HG02884 (cell line): ENCODE data around the gene PIK3R5.
"Not testable (repeated sequence)": the region's sequence is repeated elsewhere in the genome, so short reads cannot be mapped to it uniquely, and the experiment has no call there.

ENCODE experiments used
- ATAC-seq: cut with Tn5 transposase; IDR thresholded peaks from one replicate; pipeline ENCODE4 v1.9.1; 2021; ENCODE audit warnings: mild to moderate bottlenecking, moderate library complexity; ENCODE audit not compliant: unreplicated experiment

PIK3R5 gene

GRCh38 chr17:8985054-8985701 is 19.7 kb upstream of the PIK3R5 start:
- no peak for ATAC-seq

GRCh38 chr17:8984225-8984624 is 18.7 kb upstream of the PIK3R5 start:
- not testable (repeated sequence) for ATAC-seq

GRCh38 chr17:8981443-8981842 is 15.9 kb upstream of the PIK3R5 start:
- no peak for ATAC-seq

DNA sequence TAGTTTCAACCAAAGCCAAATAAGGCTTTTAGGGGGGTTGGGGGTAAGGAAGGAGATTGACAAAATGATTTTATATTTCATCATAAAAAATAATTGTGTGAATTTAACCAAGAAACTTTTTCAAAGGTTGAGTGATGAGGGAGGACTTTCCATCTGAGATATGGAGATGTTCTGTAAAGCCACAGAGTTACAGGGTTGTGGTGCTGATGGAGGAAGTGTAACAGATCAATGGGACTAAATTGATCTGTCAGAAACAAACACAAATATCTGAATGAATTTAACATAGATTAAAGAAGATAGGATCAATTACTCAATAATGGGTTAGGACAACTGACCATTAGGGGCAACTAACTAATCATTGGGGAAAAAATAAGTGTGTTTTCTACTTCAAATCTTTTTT is 14.2 kb upstream of the PIK3R5 start:
- no peak for ATAC-seq

- ATAC-seq, result no peak
These were observed 11.1 kb upstream of the PIK3R5 start for GRCh38 chr17:8976638-8977037.

DNA sequence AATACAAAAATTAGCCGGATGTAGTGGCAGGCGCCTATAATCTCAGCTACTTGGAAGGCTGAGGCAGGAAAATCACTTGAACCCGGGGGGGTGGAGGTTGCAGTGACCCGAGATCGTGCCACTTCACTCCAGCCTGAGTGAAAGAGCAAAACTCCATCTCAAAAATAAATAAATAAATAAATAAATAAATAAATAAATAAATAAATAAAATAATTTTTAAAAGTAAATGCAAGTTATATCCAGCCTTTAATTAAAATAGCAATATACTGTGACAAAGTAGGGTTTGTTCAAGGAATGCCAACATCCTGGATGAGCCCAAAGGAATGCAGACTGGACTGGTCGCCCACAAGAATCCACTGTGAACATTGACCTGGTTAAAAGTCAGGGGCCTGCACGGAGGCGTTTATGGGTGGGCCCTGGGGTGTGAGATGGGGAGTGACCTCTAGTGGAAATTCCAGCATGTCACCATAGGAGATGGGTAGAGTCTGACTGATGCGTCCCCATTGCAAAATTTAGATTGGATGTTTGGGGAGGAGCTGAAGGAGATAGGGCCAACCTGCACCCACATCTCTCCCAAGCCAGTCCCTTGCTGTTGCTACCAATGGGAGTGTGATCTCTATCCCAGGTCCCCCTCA is 9.7 kb upstream of the PIK3R5 start:
- no peak for ATAC-seq

GRCh38 chr17:8969901-8970300 is 4.4 kb upstream of the PIK3R5 start:
- no peak for ATAC-seq

GRCh38 chr17:8968503-8968902 is 3.0 kb upstream of the PIK3R5 start:
- ATAC-seq, result no peak

GRCh38 chr17:8967861-8968260 is 2.4 kb upstream of the PIK3R5 start:
- ATAC-seq, result no peak

DNA sequence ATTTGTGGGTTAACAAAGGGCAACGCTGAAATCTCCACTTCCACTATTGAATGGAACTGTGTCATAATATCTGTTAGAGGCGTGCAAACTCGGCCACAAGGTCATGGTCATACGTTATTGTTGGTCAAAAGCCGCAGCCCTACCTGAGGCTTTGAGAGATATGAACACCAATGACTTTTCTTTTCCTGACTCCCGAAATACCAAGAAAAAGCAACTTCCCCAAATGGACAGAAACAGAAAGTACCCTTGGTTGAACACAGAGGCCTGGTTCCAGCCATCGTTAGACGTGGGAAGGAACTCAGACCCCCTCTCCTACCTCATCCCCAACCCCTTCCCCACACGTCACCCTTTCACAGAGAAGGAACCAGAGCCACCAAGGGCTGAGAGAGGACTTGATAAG is 1.4 kb upstream of the PIK3R5 start:
- ATAC-seq, result no peak

- ATAC-seq, result no peak
These were observed 610 bp downstream of the PIK3R5 start for GRCh38 chr17:8964801-8965393.

- ATAC-seq, result no peak
These were observed 1.8 kb downstream of the PIK3R5 start for GRCh38 chr17:8963647-8964258.

- no peak for ATAC-seq
These were observed 2.5 kb downstream of the PIK3R5 start for GRCh38 chr17:8963014-8963413.

GRCh38 chr17:8961829-8962228 is 3.7 kb downstream of the PIK3R5 start:
- no peak for ATAC-seq

DNA sequence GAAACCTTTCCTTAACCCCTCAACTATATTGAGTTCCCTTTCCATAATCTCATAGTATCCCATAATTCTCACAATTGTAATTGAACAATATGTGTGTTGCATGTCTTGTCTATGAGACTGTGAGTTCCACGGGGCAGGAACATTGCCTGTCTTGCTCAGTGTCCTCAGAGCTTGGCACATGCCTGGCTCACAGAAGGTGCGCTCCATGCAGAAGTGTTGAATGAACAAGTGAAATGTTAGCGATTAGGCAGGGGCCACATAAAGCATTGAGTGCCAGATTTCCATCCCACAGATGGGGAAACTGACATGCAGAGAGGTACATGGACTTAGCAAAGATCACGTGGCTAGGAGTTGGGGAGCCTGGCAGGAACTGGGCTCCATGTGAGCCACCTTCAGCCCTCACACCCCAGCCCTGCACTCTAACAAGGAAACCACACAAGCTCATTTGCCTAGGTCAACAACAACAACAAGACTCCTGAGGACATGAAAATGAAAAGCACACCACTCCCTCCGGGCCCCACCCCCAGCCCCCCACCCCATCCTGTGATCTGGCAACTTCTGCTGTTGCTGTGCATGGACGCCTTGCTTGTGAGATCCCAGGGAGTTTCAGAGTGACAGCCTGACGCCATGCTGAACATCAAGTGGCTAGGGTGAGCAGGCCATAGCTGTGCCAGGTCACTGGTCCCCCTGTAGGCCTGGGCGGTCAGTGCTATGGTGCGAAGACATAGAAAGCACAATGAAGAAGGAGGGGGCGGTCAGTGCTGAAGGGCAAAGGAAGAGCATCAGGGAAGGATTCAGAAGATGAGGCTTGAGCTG is 5.0 kb downstream of the PIK3R5 start:
- ATAC-seq, result no peak

DNA sequence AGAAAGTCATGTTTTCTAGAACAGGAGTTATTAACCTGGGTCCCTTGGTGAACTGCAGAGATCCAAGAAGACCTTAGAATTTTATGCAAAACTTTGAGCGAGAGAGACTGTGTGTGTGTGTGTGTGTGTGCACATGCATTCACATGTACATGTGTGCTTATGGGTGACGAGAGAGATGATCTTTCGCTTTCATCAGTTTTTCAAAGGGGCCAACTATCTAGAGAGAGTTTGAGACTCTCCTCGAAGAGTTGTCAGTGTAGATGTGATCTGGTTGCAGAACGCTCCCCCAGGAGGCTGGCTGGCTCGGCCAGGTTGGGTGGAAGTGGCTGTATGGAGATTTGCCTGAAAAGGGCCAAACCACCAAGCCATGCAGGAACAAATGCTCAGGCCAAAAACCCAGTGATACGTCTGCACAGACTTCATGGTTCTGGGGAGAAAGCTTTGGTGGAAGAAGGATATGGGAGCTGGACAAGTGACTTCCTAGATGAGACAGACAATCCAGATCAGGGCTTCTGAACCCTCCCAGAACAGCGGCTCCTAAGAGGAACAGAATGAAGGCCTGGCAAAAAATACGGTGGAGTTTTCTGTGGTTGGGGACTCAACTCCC is 6.1 kb downstream of the PIK3R5 start:
- ATAC-seq, result no peak

GRCh38 chr17:8957721-8958120 is 7.8 kb downstream of the PIK3R5 start:
- no peak for ATAC-seq

- peak; percentile 56 for ATAC-seq
These were observed 9.0 kb downstream of the PIK3R5 start for GRCh38 chr17:8956465-8956902.

DNA sequence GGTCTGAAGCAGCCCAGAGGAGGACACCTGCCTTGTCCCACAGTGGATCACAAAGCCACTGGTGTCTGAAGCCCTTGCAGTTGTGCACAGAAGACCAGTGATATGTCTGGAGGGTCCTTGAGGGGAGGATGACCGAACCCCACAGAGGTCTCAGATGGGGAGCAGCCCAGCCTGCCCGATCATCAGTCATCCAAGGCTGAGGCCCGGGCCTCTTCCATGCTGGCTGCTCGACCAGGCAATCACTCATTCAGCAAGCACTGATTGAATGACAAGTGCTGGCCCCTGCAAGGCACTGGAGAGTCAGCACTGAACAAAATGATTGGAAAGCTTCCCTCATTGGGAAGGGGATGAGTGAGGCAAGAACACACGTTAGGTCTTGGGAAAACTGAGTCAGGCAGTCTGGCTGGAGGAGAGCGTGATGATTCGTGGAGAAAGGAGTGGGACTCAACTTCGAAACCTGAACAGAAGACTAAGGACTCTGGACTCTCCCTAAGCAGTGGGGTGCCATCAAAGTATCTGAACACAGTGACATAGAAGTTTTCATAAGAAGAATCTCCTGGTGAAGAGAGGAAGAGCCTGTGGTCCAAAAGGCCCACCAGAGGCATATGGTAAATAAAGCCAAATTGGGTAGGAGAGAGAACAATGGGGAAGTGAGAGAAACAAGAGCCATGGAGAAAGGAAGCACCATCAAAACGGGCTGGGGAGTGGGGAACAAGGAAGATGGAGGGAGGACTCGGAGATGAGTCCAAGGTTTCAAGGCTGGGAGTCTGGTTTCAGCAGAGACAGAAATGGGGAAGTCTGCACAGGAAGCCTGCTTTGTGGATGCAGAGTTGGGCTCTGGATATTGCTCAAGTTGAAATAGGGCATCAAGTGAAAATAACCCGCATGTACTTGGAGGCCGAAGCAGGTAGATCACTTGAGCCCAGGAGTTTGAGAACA is 10.2 kb downstream of the PIK3R5 start:
- no peak for ATAC-seq

GRCh38 chr17:8954339-8954738 is 11.2 kb downstream of the PIK3R5 start:
- ATAC-seq, result no peak
